ENCODE measurements around the gene C1QTNF1. TPM values are rescaled to one million over a fixed set of nuclear protein-coding genes. Genes with fewer than 3 reads are reported as not detected.

C1QTNF1 gene
- total RNA-seq, 1 donor from 2014 or later: 0.26 TPM

- H3K36me3 Mint-ChIP-seq (ENCODE audit: low read depth, unreplicated experiment): no peaks in the 10 kb centered on the region
- no peak for DNase-seq (ENCODE audit: low spot score)
- TF ChIP-seq CTCF (IDR thresholded peaks at IDR 0.05; ENCODE audit: unreplicated experiment): no peak
- H3K9me3 Mint-ChIP-seq (ENCODE audit: unreplicated experiment): no peaks in the 10 kb centered on the region
- peaks cover 9% of the 10 kb centered on the region for H3K4me1 Mint-ChIP-seq (ENCODE audit: unreplicated experiment)
- no peak overlapping the region for H3K27ac Mint-ChIP-seq (ENCODE audit: unreplicated experiment)
- no peak overlapping the region for H3K4me3 Mint-ChIP-seq (ENCODE audit: unreplicated experiment)
- H3K27me3 Mint-ChIP-seq (ENCODE audit: unreplicated experiment): peaks cover 3% of the 10 kb centered on the region
Measured at GRCh38 chr17:78977997-78978973, 45.7 kb upstream of the C1QTNF1 start.

- no peak within 1 kb of the TSS for H3K27ac Mint-ChIP-seq (ENCODE audit: unreplicated experiment)
- no peak for DNase-seq (ENCODE audit: low spot score)
- no peak within 1 kb of the TSS for H3K4me3 Mint-ChIP-seq (ENCODE audit: unreplicated experiment)
- no peak for TF ChIP-seq CTCF (IDR thresholded peaks at IDR 0.05; ENCODE audit: unreplicated experiment)
- peaks cover 3% of the 10 kb centered on the region for H3K27me3 Mint-ChIP-seq (ENCODE audit: unreplicated experiment)
- no peaks in the 10 kb centered on the region for H3K36me3 Mint-ChIP-seq (ENCODE audit: low read depth, unreplicated experiment)
- no peaks in the 10 kb centered on the region for H3K9me3 Mint-ChIP-seq (ENCODE audit: unreplicated experiment)
- peaks cover 3% of the 10 kb centered on the region for H3K4me1 Mint-ChIP-seq (ENCODE audit: unreplicated experiment)
Measured at GRCh38 chr17:78979780-78980623, 44.0 kb upstream of the C1QTNF1 start, which contains the start of gene LGALS3BP. Gene LGALS3BP (minus strand): TSS chr17:78979923. CDS start chr17:78977191, 2,732 bp downstream.

GRCh38 chr17:78980624-78980972, 43.4 kb upstream of the C1QTNF1 start:
- Mint-ChIP-seq H3K4me1 (ENCODE audit: unreplicated experiment) (no peaks in the 10 kb centered on the region), H3K4me3 (ENCODE audit: unreplicated experiment) (no peak overlapping the region), H3K36me3 (ENCODE audit: low read depth, unreplicated experiment) (no peaks in the 10 kb centered on the region), H3K27me3 (ENCODE audit: unreplicated experiment) (peaks cover 3% of the 10 kb centered on the region), H3K27ac (ENCODE audit: unreplicated experiment) (no peak overlapping the region), H3K9me3 (ENCODE audit: unreplicated experiment) (no peaks in the 10 kb centered on the region)
- no peak for TF ChIP-seq CTCF (IDR thresholded peaks at IDR 0.05; ENCODE audit: unreplicated experiment)
- no peak for DNase-seq (ENCODE audit: low spot score)

- peaks cover 5% of the 10 kb centered on the region for H3K4me1 Mint-ChIP-seq (ENCODE audit: unreplicated experiment)
- no peak overlapping the region for H3K4me3 Mint-ChIP-seq (ENCODE audit: unreplicated experiment)
- no peak overlapping the region for H3K27ac Mint-ChIP-seq (ENCODE audit: unreplicated experiment)
- H3K27me3 Mint-ChIP-seq (ENCODE audit: unreplicated experiment): peaks cover 3% of the 10 kb centered on the region
- no peak for DNase-seq (ENCODE audit: low spot score)
- no peaks in the 10 kb centered on the region for H3K36me3 Mint-ChIP-seq (ENCODE audit: low read depth, unreplicated experiment)
- no peaks in the 10 kb centered on the region for H3K9me3 Mint-ChIP-seq (ENCODE audit: unreplicated experiment)
- no peak for TF ChIP-seq CTCF (IDR thresholded peaks at IDR 0.05; ENCODE audit: unreplicated experiment)
Measured at GRCh38 chr17:78981010-78981888, 42.7 kb upstream of the C1QTNF1 start.
